ENCODE data around the gene OBSCN.

DNA sequence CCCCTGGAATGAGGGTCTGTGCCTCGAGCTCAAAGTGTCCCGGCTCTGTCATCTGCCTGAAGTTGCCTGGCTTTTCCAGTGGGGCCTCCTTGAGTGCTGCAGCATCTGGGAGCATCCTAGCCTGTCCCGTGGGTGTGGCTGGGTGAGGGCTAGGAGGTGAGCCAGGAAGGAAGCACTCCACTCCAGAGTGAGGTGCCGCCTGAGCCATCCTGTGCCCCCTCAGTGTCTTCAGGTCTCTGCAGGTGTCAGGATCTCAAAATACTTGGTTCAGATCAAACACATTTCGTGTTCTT is 30.7 kb upstream of the OBSCN start:
- no peak for TF ChIP-seq CTCF (conservative IDR thresholded peaks at IDR 0.05; ENCODE audit: low read length)
- TF ChIP-seq EZH2phosphoT487 (IDR thresholded peaks at IDR 0.05; ENCODE audit: borderline replicate concordance, low read depth, low read length) = no peak

All from OCI-LY7 (cell line).